HG02943 (cell line): ENCODE measurements around the gene FIBCD1.
"Not testable (repeated sequence)": the region's sequence is repeated elsewhere in the genome, so short reads cannot be mapped to it uniquely, and the experiment has no call there.

Experiments used
- ATAC-seq: cut with Tn5 transposase; IDR thresholded peaks from one replicate; pipeline ENCODE4 v1.9.1; 2021; ENCODE audit warnings: mild to moderate bottlenecking, low read depth, moderate library complexity; ENCODE audit not compliant: unreplicated experiment

The FIBCD1 gene

DNA sequence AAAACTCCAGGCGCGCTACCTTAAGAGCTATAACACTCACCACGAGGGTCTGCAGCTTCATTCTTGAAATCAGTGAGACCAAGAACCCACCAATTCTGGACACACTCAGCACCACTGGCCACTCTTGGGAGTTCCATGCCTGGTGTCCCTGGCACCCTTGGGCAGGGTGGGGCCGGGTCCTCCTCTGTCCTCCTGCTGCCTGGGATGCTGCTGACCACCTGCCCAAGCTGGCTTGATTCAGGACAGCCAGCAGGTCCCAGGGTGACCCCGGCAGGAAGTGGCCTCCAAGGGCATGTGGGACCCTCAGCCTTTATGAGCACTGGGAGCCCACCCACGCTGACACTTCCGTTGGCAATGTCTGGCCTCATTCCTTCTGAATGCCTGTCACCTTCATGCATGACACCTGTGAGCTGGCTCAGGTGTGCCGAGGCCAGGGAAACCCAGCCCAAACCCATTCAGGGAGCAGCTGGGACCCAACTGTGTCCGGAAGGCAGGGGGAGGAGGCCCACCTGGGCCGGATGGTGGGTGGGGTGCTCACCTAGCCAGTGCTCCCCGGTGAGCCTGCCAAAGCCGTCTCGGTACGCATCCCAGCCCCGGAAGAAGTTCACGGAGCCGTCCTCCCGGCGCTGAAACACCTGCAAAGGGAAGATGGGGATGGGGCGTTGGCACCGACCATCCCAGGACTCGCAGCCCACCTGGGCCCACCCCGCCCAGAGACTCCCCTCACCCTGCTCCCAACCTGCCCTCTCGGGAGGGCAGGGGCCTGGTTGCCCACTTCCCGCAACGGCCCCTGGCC, 27.6 kb downstream of the FIBCD1 start:
- no peak for ATAC-seq

DNA sequence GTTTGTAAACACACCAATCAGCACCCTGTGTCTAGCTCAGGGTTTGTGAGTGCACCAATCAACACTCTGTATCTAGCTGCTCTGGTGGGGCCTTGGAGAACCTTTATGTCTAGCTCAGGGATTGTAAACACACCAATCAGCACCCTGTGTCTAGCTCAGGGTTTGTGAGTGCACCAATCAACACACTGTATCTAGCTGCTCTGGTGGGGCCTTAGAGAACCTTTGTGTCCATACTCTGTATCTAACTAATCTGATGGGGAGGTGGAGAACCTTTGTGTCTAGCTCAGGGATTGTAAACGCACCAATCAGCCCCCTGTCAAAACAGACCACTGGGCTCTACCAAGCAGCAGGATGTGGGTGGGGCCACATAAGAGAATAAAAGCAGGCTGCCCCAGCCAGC, 28.4 kb downstream of the FIBCD1 start:
- not testable (repeated sequence) for ATAC-seq

DNA sequence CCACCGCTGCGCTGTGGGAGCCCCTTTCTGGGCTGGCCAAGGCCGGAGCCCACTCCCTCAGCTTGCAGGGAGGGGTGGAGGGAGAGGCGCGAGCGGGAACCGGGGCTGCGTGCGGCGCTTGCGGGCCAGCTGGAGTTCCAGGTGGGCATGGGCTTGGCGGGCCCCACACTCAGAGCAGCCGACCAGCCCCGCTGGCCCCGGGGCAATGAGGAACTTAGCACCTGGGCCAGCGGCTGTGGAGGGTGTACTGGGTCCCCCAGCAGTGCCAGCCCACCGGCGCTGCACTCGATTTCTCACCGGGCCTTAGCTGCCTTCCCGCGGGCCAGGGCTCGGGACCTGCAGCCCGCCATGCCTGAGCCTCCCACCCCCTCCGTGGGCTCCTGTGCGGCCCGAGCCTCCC, 29.0 kb downstream of the FIBCD1 start:
- not testable (repeated sequence) for ATAC-seq

- no peak for ATAC-seq
Observed at GRCh38 chr9:130908878-130909355, 30.1 kb downstream of the FIBCD1 start.

- ATAC-seq, result no peak
Observed at GRCh38 chr9:130908146-130908877, 30.7 kb downstream of the FIBCD1 start.

GRCh38 chr9:130906735-130907416, 32.2 kb downstream of the FIBCD1 start:
- no peak for ATAC-seq

DNA sequence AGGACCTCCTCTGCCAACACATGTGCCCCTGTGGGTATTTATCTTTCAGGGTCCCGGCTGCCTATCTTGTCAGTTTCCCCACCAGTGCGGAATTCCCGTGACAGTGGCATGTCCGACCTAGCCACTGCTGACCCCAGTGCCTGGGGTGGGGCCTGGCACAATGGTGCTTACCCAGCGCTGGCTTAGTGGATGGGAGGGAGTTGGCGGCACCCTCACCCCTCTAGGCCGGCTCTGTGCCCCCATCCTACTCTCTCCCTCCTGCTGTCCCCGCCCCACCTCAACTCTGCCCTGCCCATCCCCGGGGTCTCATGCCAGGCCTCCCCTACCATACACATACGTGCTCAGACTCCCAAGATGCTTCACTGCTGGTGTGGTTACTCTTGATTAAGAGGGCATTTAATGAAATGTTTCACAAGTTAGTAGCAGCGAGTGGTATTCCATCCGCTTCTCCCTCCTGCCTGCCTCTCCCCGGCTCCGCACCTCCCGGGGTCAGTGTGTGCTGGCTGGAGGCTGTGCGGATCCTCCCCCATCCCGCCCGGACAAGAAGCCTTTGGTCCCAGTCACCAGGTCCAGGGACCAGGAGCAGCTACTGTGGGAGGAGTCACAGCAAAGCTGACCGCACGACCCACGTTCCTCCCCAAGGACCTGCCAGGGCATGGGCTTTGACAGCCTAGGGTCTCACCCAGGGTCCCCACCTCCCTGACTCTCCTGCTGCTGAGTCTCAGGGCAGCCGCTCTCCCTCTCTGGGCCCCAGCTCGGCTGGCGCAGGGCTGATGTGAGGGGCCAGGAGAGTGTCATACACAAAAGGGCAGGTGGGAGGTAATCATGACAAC, 32.9 kb downstream of the FIBCD1 start:
- no peak for ATAC-seq

DNA sequence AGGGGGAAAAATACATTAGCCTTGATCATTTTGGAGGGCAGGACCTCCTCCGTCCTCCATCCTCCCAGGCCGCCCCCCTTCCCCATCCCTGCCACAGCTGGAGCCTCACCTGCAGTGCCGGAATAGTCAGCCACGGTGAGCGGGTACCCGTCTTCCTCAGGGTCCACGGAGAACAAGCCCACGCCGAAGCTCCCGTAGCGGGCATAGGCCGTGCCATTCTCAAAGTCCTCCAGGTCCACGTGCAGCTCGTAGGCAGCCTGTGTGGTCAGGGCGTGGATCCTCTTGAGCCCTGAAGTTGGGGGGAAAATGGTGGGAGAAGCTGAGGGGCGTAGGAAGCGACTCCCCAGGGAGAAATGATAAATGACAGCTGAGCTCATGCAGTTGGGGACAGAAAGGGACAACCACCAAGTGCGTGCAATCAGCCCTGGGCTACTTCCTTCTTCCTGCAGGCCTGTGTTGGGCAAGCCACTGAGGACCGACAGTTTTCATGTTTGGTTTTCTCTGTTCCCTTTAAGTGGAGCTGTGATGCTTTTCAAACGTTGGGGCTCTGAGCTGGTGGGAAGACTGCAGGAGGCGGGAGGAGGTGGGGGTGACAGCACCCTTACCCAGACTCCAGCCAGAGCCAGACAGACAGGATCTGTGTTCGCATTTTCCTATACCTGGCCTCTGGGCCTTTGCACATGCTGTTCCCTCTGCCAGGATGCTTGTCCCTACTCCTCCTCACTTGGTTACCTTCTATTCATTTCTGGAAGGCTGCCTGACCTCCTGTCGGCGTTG, 33.7 kb downstream of the FIBCD1 start:
- no peak for ATAC-seq

- no peak for ATAC-seq
Observed at GRCh38 chr9:130904070-130905044, 34.7 kb downstream of the FIBCD1 start.

DNA sequence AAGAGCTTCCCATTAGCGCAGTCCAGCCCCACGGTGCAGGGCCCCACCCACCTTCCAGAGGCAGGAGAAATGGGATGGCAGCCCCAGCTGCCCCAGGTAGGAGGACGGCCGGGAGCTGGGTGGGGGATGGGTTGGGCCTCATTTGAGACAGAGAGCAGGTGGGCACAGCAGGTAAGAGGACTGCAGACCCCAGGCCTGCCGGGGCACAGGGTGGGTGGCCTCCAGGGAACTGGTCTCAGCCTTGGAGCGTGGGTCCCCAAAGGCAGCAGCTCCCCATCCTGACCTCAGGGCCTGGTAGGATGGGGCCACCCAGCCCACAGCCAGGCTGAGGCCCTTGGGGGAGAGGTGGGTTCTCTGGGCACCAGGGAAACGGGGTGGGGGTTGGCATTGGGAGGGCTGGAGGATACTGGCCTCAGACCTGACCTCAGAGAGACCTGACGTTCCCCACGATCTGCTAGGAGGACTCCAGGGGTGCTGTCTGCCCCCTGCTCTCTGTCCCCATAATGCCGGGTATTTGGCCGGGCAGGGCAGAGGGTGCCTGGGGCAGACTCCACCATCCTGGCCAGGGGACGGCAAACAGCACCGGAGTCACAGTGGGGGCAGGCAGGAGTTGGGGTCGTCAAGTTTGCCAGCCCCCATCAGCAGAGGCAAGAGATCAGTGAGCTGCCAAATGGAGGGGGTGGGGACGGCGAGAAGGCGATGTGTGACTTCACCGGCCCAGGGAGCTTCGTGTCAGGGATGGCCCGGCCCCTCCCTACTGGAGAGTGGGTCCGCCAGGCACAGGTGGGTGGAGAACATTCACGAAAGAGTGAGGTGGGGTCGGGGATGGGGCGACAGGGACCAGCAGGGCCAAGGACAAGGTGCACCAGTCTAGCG, 35.6 kb downstream of the FIBCD1 start:
- no peak for ATAC-seq

DNA sequence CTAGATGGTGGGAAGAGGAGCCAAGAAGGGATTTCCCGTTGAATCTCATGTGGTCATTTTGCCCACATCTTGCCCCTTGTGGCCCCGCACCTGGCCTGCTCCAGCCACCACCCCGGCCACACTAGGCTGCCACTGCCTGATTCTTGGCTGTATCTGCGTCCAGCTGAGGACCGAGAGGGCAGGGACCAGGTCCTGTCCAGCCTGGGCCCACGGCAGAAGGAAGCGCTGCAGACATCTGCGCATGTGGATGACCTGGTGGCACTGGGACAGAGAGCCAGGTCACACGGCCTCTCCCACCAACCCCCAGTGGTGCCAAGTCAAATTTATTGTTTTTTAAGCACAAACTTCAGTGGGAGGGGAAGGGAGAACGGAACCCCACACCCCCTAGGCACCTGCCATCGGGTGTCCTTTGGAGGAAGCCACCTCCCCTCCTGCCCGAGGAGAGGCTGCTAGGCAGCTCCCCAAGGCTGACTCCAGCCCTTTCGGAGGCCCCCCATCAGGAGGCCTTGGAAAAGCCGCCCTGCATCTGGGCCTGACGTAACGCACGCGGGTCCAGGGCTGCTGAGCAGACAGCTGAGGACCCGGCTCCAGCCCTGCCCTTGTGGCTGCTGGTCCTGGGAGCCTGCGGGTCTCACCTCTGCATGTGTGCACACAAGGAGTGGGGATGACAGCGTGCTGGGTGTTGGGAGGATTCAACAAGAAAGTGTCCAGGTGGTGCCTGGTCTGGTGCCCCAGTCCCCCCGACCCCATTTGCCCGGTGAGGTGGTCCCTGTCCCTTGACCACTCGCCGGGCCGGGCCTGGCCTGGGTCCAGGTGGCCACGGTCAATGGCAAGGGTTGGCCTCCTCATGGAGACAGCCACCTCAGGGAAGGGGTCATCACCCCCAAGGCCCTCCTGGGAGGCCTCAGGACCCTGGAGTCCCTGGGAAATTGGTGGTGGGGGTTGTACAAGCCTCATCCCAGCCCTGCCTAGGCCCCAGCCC, 36.6 kb downstream of the FIBCD1 start:
- no peak for ATAC-seq

DNA sequence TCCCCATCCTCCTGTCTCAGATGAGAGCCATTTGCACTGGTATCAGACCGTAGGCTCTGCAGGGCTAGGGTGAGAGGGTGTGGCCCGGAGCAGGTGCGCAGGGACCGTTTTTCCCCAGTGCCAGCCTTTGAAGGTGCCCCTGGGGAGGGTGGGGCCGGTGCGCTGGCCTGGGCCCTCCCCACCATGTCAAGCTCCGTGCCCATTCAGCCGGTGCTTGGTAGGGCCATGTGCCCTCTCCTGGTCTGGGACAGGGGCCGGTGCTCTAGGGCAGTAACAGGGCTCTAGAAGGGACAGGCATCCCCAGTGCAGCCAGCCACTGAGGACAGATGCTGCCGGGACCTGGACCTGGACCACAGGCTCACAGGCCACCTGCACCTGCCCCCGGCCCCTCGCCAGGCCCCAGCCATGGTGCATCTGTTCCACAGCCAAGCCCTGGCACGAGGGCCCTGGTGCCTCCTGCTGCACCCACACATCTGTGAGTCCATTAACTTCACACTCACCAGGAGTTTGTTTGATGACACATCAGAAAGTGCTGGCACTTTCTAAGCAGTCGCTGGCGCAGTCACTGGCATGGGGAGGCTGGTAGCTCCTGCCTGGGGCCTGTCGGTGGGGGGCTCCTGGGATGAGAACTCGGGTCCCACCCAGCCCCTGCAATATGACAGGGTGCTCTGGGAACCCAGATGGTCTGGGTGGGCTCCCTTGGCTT, 37.4 kb downstream of the FIBCD1 start:
- no peak for ATAC-seq

DNA sequence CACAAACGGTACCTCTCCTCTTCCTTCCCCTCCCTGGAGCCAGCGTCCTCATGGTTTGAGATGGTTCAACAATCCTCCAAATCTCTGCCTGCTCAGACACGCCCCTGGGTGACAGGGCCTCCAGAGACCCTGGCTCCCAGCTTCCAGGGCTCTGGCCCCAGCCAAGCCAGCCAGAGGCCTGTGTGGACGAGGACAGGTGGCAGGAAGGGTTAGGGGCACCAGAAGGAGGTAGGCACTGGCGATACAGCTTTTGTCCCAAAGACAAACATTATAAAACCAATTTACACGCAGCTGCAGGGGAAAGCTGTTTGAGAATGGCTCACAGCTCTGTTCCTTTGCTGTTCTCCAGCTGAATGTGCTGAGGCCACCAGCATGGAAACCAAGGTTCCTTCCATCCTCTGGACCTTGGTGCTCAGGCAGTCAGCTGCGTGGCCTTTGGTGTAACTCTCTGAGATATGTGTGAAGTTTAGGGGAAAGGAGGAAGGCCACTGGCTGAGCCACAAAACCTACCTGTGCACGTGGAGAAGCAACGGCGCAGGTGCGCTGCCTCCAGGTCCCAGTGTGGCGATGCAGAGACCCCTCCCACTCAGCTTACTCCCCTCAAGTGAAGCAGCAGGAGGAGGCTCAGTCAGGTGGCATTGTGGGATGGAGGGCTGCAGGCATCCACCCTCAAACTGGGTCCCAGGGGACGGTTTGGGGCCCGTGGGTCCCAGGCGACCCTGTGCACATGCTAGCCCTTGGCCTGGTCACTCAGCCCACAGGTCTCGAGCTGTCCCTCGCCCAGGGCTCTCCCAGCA, 38.1 kb downstream of the FIBCD1 start:
- ATAC-seq, result no peak

DNA sequence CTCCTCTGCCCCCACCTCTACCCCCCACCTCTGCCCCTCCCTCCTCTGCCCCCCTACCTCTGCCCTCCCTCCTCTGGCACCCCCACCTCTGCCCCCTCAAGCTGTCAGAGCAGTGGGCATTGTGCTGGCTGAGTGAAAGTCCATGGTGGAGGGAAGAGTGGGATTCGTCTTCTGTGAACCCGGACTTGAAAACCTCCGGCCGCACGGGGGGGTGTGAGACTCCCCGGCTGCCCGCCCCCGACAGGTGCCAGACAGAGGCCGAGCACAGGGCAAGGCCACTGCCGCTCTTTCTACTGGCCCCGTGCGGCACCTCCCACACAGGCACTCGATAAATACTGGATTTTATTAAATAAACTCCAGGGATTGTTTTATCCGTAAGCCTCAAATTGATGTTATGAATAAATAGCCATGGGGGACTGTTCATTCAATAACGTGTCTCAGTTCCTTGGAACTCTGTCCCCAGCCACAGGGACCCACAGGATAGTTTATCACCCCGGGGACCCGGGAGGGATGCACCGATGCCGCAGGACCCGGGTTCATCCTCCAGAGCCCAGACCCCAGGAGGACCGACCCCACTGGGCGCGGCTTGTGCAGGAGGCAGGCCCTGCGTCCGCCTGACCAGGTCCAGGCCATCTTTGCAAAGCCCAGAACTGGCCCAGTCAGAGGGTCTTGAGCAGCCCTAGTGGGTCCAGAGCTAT, 39.8 kb downstream of the FIBCD1 start:
- ATAC-seq, result no peak

DNA sequence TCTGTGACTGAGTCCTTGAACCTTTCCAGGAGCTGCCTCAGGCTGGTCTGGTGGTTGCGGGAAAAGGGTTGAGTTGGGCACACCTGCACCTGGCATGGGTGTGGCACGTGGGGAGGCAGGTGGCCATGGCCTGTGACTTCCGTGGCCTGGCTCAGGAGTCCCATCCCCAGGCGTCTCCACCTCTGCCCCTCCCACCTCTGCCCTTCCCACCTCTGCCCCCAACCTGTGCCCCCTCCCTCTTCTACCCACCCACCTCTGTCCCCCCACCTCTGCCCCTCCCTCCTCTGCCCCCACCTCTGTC, 40.5 kb downstream of the FIBCD1 start:
- ATAC-seq, result no peak
